Peyer's patch (tissue), 4 donors: Measurements from ENCODE around the gene VSIG10L2.

Experiments
- CTCF ChIP-seq, 6 experiments: fragments of 450-650 bp in 4 of 6; fragments of 200-600 bp in 2 of 6; sonication (generic) in 1 of 6; IDR thresholded peaks; one replicate each; pipeline ENCODE4 v1.5.1; 2017 to 2019; ENCODE audit warnings: antibody characterized with exemption in 6 of 6, mild to moderate bottlenecking in 3 of 6, moderate library complexity in 1 of 6
- POLR2A ChIP-seq, 2 donors: fragments of 450-650 bp; IDR thresholded peaks; one replicate each; pipeline ENCODE4 v1.5.1; 2017; ENCODE audit warnings: antibody characterized with exemption in 2 of 2, mild to moderate bottlenecking in 2 of 2, moderate library complexity in 2 of 2

- TF ChIP-seq CTCF (IDR thresholded peaks at IDR 0.05) (no peak), POLR2A (IDR thresholded peaks at IDR 0.05) (no peak)
Measured at GRCh38 chr11:125903711-125904659, 41.9 kb upstream of the VSIG10L2 start, which contains the start of gene DDX25.
